MM.1S (cell line): ENCODE results near the gene BMP4.

Experiments used
- EZH2 ChIP-seq: fragments of 300-600 bp; sonication (generic); optimal IDR thresholded peaks from 2 replicates; pipeline ENCODE3; 2017; ENCODE audit warnings: low read depth, mild to moderate bottlenecking, antibody characterized with exemption, low read length, mixed read lengths
- EZH2phosphoT487 ChIP-seq: fragments of 300-600 bp; sonication (generic); IDR thresholded peaks from 2 replicates; pipeline ENCODE4 v1.6.1; 2018; ENCODE audit warnings: antibody characterized with exemption, low read length
- TF ChIP-seq, protein P1 (sequence below): fragments of 300-600 bp; sonication (generic); IDR thresholded peaks from 2 replicates; pipeline ENCODE4 v1.5.1; 2016; ENCODE audit warnings: antibody characterized with exemption, low read length, mixed read lengths

DNA sequence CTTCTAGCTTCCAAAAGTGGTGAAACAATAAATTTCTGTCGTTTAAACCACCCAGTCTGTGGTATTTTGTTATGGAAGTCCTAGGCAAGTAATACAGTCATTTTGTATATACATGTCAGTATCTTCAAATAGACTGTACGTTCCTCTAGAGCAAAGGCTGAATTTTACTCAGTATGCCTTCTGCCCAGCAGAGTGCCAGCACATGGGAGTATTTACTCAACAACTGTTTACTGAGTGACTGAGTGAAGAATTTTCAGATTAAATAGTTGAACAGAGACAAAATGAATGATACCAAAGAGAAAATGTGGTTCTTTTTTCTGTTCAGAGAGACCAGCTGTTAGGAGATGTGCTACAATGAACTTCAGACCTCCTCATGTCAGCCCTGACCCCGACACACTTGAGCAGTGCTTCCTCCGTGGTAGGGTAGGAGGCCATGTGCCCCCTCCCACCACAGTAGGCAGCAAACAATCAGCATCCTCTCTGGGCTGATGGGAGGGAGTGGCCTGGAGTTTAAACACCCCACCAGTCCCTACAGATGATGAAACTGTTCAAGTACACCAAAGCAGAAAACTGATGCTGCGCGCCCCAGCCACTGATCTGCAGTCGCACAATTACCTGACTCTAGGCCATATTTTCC lies 21.7 kb downstream of the BMP4 start:
- TF ChIP-seq, protein P1, sequence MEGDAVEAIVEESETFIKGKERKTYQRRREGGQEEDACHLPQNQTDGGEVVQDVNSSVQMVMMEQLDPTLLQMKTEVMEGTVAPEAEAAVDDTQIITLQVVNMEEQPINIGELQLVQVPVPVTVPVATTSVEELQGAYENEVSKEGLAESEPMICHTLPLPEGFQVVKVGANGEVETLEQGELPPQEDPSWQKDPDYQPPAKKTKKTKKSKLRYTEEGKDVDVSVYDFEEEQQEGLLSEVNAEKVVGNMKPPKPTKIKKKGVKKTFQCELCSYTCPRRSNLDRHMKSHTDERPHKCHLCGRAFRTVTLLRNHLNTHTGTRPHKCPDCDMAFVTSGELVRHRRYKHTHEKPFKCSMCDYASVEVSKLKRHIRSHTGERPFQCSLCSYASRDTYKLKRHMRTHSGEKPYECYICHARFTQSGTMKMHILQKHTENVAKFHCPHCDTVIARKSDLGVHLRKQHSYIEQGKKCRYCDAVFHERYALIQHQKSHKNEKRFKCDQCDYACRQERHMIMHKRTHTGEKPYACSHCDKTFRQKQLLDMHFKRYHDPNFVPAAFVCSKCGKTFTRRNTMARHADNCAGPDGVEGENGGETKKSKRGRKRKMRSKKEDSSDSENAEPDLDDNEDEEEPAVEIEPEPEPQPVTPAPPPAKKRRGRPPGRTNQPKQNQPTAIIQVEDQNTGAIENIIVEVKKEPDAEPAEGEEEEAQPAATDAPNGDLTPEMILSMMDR, result no peak
- no peak for TF ChIP-seq EZH2
- no peak for TF ChIP-seq EZH2phosphoT487
